GM23338 (cell line): ENCODE data around the gene ST7L.

Source experiments
- CTCF ChIP-seq, 2 experiments: fragments of 200-600 bp in 1 of 2; sonication (generic) in 1 of 2; conservative IDR thresholded peaks; 2 replicates each; pipeline versions ENCODE4 v1.5.1 to v1.6.1; 2016 to 2017; ENCODE audit warnings: antibody characterized with exemption in 2 of 2, low read depth in 2 of 2, mild to moderate bottlenecking in 2 of 2, moderate library complexity in 1 of 2
- JUNB ChIP-seq: IDR thresholded peaks from one replicate; pipeline ENCODE4 v1.6.1; 2016; ENCODE audit warnings: antibody characterized with exemption; ENCODE audit not compliant: unreplicated experiment
- POLR2AphosphoS5 ChIP-seq: IDR thresholded peaks from 2 replicates; pipeline ENCODE4 v1.6.1; 2016; ENCODE audit warnings: antibody characterized with exemption, low read depth
- ZNF331 ChIP-seq: fragments of 250-450 bp; sonication (Bioruptor Pico); IDR thresholded peaks from 2 replicates; pipeline ENCODE4 v1.5.0; 2020; ENCODE audit warnings: low read depth, mild to moderate bottlenecking, moderate library complexity

GRCh38 chr1:112517231-112517630 is 101.7 kb downstream of the ST7L start:
- TF ChIP-seq CTCF (conservative IDR thresholded peaks at IDR 0.05; ENCODE audit: low read depth in 2 of 2), result no peak
- TF ChIP-seq ZNF331 (CRISPR knock-in tag), result no peak
- no peak for TF ChIP-seq JUNB
- TF ChIP-seq POLR2AphosphoS5, result no peak
